ENCODE data around the gene FAM117A. TPM values are rescaled to one million over a fixed set of nuclear protein-coding genes. Genes with fewer than 3 reads are reported as not detected.
A peak's percentile ranks its signal among the peaks of the same experiment; 100 is the strongest.
"Not testable (repeated sequence)": the region's sequence is repeated elsewhere in the genome, so short reads cannot be mapped to it uniquely, and the experiment has no call there.

The FAM117A gene
- total RNA-seq, 1 donor from 2014 or later = 11.9 TPM

DNA sequence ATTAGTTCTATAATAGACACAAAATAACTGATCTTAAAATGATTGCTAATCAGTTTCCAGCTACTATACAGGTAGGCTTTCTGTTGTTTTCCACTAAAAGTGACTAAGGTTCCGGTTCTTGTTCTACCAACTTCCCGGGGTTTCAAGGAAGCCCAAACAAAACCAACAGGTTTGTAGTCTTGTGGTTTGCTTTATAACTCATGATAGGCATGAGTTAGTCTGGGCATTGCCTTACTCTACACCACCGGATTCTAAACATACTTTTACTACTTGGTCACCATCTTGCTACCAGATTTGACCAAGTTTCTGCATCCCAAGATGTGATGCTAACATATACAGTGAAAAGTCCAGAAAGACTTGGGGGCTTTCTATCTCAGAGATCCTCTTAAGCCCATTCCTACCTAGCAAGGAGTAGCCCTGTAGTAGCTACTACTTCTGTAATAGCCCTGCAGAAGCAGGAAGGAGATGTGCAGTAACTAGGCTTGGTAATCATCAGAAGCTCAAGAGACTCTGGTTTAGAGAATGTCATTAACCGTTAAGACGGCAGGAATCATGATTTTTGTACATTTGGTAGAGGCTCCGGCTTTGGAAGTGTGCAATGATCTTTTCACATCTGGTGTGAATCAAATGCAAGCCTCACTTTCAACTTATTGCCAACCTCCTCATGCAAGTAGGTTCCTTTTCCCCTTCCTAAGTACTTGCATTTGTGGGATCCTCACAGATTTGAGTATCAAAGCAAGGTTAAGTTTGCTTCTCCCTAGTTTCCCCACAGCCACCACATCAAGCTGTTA lies 1.6 kb downstream of the FAM117A start:
- no peak for DNase-seq
- Mint-ChIP-seq H3K9me3 (ENCODE audit: unreplicated experiment) (peaks cover 4% of the 10 kb centered on the region), H3K4me1 (ENCODE audit: low read depth, unreplicated experiment) (peaks cover 22% of the 10 kb centered on the region), H3K36me3 (ENCODE audit: unreplicated experiment) (no peaks in the 10 kb centered on the region), H3K27me3 (ENCODE audit: unreplicated experiment) (peaks cover 6% of the 10 kb centered on the region), H3K4me3 (ENCODE audit: unreplicated experiment) (peak overlapping the region; percentile 89), H3K27ac (ENCODE audit: unreplicated experiment) (no peak overlapping the region)
- TF ChIP-seq, protein P1, sequence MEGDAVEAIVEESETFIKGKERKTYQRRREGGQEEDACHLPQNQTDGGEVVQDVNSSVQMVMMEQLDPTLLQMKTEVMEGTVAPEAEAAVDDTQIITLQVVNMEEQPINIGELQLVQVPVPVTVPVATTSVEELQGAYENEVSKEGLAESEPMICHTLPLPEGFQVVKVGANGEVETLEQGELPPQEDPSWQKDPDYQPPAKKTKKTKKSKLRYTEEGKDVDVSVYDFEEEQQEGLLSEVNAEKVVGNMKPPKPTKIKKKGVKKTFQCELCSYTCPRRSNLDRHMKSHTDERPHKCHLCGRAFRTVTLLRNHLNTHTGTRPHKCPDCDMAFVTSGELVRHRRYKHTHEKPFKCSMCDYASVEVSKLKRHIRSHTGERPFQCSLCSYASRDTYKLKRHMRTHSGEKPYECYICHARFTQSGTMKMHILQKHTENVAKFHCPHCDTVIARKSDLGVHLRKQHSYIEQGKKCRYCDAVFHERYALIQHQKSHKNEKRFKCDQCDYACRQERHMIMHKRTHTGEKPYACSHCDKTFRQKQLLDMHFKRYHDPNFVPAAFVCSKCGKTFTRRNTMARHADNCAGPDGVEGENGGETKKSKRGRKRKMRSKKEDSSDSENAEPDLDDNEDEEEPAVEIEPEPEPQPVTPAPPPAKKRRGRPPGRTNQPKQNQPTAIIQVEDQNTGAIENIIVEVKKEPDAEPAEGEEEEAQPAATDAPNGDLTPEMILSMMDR (IDR thresholded peaks at IDR 0.05; ENCODE audit: partially characterized antibody, unreplicated experiment) = no peak

DNA sequence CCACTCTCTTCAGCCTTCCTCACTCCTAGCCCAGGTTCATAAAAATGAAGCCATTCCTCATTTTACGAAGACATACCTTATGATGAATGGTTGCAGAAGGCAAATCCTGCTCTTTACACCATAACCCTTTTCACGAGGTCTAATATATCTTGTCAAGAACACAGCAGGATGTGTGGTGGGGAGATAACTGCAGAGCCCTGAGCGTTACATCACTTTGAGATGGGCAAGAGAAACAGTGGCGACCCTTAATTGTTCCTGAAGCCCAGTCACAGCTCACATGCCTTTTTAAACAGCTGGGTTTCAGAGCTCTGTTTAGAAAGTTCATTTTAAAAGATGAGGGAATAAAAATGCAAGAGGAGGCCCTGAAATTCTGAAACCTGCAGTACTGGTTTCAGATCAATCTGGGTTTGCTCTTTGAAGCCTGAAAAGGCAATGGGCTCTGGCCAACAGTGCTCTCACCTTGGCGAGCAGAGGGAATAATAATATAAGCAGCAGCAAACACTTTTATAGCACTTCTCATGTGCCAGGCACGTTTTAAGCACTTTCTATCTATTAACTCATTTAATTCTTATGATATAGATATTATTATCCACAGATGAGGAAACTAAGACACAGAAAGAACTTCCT lies 2.9 kb downstream of the FAM117A start:
- no peaks in the 10 kb centered on the region for H3K36me3 Mint-ChIP-seq (ENCODE audit: unreplicated experiment)
- DNase-seq = no peak
- no peak overlapping the region for H3K4me3 Mint-ChIP-seq (ENCODE audit: unreplicated experiment)
- no peak overlapping the region for H3K27ac Mint-ChIP-seq (ENCODE audit: unreplicated experiment)
- H3K4me1 Mint-ChIP-seq (ENCODE audit: low read depth, unreplicated experiment) = peaks cover 29% of the 10 kb centered on the region
- TF ChIP-seq, protein P1 (IDR thresholded peaks at IDR 0.05; ENCODE audit: partially characterized antibody, unreplicated experiment) = no peak
- H3K9me3 Mint-ChIP-seq (ENCODE audit: unreplicated experiment) = peaks cover 4% of the 10 kb centered on the region
- H3K27me3 Mint-ChIP-seq (ENCODE audit: unreplicated experiment) = peaks cover 6% of the 10 kb centered on the region

DNA sequence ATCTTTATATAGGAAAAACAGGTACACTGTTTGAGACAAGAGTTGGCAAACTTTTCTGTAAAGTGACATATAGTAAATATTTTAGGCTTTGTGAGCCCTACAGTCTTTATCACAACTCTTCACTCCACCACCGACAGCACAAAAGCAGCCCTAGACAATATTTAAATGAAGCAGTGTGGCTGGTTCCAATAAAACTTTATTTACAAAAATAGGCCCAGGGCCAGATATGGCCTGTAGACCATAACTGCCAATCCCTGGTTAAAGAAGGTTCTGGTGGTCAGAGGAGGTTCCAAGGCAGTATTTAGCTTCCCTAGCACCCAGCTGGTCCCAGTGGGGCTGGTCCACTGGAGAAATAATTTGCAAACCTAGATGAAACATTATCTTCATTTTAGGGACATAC lies 3.6 kb downstream of the FAM117A start:
- Mint-ChIP-seq H3K36me3 (ENCODE audit: unreplicated experiment) (no peaks in the 10 kb centered on the region), H3K4me3 (ENCODE audit: unreplicated experiment) (no peak overlapping the region), H3K27ac (ENCODE audit: unreplicated experiment) (no peak overlapping the region), H3K4me1 (ENCODE audit: low read depth, unreplicated experiment) (peaks cover 36% of the 10 kb centered on the region), H3K27me3 (ENCODE audit: unreplicated experiment) (peaks cover 6% of the 10 kb centered on the region), H3K9me3 (ENCODE audit: unreplicated experiment) (peaks cover 5% of the 10 kb centered on the region)
- TF ChIP-seq, protein P1 (IDR thresholded peaks at IDR 0.05; ENCODE audit: partially characterized antibody, unreplicated experiment) = no peak
- no peak for DNase-seq

DNA sequence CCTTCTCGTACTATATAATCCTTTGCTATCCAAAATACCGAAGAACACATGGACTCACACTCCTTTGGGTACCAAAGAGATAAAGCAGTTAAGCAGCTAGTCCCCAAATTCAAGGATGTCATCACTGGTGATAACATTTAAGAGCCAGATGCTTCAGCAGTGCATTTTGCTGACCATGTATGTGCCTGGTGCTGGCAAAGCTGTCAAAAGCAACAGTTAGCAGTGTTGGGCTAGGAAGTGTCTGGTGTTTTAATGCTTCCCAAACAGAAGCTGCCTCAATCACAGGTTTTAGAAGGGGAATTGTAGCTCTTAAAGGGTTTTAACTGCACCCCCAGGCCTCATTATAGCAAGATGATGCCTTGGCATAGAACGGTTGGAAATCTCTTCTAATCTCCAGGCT lies 4.7 kb downstream of the FAM117A start:
- Mint-ChIP-seq H3K27me3 (ENCODE audit: unreplicated experiment) (peaks cover 5% of the 10 kb centered on the region), H3K36me3 (ENCODE audit: unreplicated experiment) (no peaks in the 10 kb centered on the region), H3K27ac (ENCODE audit: unreplicated experiment) (no peak overlapping the region), H3K4me3 (ENCODE audit: unreplicated experiment) (no peak overlapping the region), H3K9me3 (ENCODE audit: unreplicated experiment) (peaks cover 4% of the 10 kb centered on the region), H3K4me1 (ENCODE audit: low read depth, unreplicated experiment) (peaks cover 36% of the 10 kb centered on the region)
- DNase-seq = no peak
- TF ChIP-seq, protein P1 (IDR thresholded peaks at IDR 0.05; ENCODE audit: partially characterized antibody, unreplicated experiment) = no peak

DNA sequence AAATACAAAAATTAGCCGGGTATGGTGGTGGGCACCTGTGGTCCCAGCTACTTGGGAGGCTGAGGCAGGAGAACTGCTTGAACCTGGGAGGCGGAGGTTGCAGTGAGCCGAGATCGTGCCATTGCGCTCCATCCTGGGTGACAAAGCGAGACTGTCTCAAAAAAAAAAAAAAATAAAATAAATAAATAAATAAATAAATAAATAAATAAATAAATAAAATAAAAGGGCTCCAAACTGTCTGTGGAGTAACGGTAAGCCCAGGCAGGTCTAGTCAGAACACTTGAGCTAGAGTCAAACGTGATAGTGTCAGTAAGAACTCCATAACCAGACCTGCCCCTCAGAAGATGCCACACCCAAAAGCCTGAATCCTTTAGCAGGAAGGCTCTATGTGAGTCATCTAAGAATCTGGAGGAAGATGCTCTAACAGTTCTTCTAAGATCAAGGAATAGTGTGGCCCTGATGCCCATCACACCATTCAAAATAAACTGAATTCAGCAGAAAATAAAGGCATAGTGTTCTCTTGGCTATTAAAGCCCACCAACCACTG lies 5.4 kb downstream of the FAM117A start:
- H3K9me3 Mint-ChIP-seq (ENCODE audit: unreplicated experiment); DNase-seq; H3K27ac Mint-ChIP-seq (ENCODE audit: unreplicated experiment); H3K36me3 Mint-ChIP-seq (ENCODE audit: unreplicated experiment); H3K4me3 Mint-ChIP-seq (ENCODE audit: unreplicated experiment); H3K27me3 Mint-ChIP-seq (ENCODE audit: unreplicated experiment): not testable (repeated sequence)
- peaks cover 36% of the 10 kb centered on the region for H3K4me1 Mint-ChIP-seq (ENCODE audit: low read depth, unreplicated experiment)

Measured in glutamatergic neuron (in vitro differentiated cells).